Osteocyte (in vitro differentiated cells): ENCODE results near the gene SLC4A1. TPM values are rescaled to one million over a fixed set of nuclear protein-coding genes. Genes with fewer than 3 reads are reported as not detected.

Experiments
- DNase-seq: peaks from one replicate; pipeline ENCODE4 v3.0.0; 2021; ENCODE audit warnings: mixed read lengths; ENCODE audit not compliant: unreplicated experiment; ENCODE audit errors: extremely low spot score
- H3K27ac Mint-ChIP-seq: one replicate; pipeline ENCODE4 v1.8.0; 2021; ENCODE audit warnings: mild to moderate bottlenecking, mixed read lengths; ENCODE audit not compliant: unreplicated experiment
- H3K27me3 Mint-ChIP-seq: one replicate; pipeline ENCODE4 v1.8.0; 2021; ENCODE audit warnings: mixed read lengths; ENCODE audit not compliant: unreplicated experiment
- H3K36me3 Mint-ChIP-seq: one replicate; pipeline ENCODE4 v1.8.0; 2021; ENCODE audit warnings: mixed read lengths; ENCODE audit not compliant: unreplicated experiment
- H3K4me1 Mint-ChIP-seq: one replicate; pipeline ENCODE4 v1.8.0; 2021; ENCODE audit warnings: mixed read lengths; ENCODE audit not compliant: unreplicated experiment
- H3K4me3 Mint-ChIP-seq: one replicate; pipeline ENCODE4 v1.8.0; 2021; ENCODE audit warnings: mild to moderate bottlenecking, moderate library complexity, mixed read lengths; ENCODE audit not compliant: unreplicated experiment
- H3K9me3 Mint-ChIP-seq: one replicate; pipeline ENCODE4 v1.8.0; 2021; ENCODE audit warnings: mixed read lengths; ENCODE audit not compliant: unreplicated experiment
- total RNA-seq: library from RNA; stranded (reverse); gene quantifications from 2 replicates; pipeline ENCODE4 v1.2.1, GENCODE V29; 2021
- TF ChIP-seq, protein P1 (sequence below): fragments of 200-600 bp; sonication (generic); IDR thresholded peaks from 2 replicates; pipeline ENCODE4 v1.5.0; 2021; ENCODE audit warnings: antibody characterized with exemption, mild to moderate bottlenecking, moderate library complexity

SLC4A1 gene
- total RNA-seq, 1 donor from 2014 or later = not detected

DNA sequence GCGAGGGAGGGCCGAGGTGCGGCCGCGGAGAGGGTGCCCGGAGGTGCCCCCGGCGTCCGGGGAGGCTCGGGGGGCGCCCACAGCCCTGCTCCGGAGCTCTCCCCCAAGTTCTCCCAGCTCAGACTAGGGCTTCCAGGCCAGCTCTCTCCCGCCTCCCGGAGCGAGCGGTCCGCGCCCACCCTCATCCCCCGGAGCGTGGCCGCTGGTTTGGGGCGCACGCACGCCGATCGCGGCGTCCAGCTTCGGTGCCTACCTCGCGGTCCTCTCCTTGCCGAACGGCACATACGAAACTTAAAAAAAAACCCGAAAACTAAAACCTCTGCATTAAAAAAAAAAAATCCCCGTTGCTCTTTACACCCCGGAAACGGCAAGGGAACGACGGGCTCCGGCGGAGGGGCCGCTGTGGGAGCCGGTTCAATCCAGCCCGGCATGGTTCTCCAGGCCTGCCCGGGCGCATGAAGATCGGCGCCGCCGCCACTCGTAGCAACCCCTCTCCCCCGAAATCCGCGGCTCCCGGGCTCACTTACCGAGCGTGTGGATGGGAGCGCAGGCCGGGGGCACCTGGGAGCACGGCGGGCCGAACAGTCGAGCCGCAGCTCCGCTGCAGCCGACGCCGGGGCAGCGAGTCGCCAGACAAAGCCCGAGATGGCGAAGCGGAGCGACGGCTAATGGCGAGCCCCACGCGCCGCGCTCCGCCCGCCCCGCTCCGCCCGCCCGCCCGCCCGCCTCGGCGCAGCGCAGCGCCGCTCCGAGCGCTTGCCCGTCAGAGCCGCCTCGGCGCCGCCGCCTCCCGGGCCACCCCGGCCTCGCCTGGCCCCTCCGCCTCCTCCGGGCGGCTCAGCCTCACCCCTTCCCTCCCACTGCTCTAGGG is 47.5 kb downstream of the SLC4A1 start:
- no peak for DNase-seq
- H3K9me3 Mint-ChIP-seq = no peaks in the 10 kb centered on the region
- H3K27ac Mint-ChIP-seq = peak overlapping the region; percentile 97

DNA sequence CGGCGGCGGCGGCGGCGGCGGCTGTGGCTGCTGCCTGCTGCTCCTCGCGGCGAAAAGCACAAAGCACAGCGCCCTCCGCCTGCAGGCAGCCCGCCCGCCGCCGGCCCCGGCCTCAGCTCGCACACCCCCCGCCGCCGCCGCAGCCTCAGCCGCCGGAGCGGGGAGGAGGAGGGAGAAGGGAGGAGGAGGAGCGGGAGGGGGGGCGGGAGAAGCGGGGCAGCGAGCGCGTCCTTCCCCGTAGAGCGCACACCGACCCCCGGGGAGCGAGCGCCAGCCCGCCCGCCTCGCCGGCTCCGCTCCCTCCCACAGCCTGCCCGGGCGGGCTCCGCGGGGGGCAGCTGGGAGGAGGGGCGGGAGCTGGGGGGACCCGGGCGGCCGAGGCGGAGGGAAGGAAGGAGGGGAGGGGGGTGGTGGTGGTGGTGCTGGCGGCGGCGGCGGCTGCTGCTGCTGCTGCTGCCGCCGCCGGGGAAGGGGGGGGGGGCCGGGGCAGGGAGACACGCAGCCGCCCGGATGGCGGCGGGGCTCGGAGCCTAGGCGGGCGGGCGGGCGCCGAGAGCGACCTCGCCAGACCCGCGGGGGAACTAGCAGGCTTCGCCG is 48.2 kb downstream of the SLC4A1 start, which contains the start of gene UBTF:
UBTF (minus strand) TSS at position 60 of the 597 bp plus-strand sequence. CDS start 1,446 bp downstream, outside the sequence.
- peak within 1 kb of the TSS; percentile 96 for H3K27ac Mint-ChIP-seq
- no peaks in the 10 kb centered on the region for H3K9me3 Mint-ChIP-seq
- H3K27me3 Mint-ChIP-seq = no peaks in the 10 kb centered on the region
- TF ChIP-seq, protein P1, sequence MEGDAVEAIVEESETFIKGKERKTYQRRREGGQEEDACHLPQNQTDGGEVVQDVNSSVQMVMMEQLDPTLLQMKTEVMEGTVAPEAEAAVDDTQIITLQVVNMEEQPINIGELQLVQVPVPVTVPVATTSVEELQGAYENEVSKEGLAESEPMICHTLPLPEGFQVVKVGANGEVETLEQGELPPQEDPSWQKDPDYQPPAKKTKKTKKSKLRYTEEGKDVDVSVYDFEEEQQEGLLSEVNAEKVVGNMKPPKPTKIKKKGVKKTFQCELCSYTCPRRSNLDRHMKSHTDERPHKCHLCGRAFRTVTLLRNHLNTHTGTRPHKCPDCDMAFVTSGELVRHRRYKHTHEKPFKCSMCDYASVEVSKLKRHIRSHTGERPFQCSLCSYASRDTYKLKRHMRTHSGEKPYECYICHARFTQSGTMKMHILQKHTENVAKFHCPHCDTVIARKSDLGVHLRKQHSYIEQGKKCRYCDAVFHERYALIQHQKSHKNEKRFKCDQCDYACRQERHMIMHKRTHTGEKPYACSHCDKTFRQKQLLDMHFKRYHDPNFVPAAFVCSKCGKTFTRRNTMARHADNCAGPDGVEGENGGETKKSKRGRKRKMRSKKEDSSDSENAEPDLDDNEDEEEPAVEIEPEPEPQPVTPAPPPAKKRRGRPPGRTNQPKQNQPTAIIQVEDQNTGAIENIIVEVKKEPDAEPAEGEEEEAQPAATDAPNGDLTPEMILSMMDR = no peak
- H3K4me3 Mint-ChIP-seq = peak within 1 kb of the TSS; percentile 92
- H3K36me3 Mint-ChIP-seq = peaks cover 13% of the 10 kb centered on the region
- DNase-seq = peak; percentile 91
- H3K4me1 Mint-ChIP-seq = peaks cover 30% of the 10 kb centered on the region

More for the DNA sequence above, 47.5 kb downstream of the SLC4A1 start:
- Mint-ChIP-seq H3K27me3 (no peaks in the 10 kb centered on the region), H3K4me3 (peak overlapping the region; percentile 92), H3K4me1 (peaks cover 30% of the 10 kb centered on the region), H3K36me3 (peaks cover 8% of the 10 kb centered on the region)
- TF ChIP-seq, protein P1 = peak; percentile 6

DNA sequence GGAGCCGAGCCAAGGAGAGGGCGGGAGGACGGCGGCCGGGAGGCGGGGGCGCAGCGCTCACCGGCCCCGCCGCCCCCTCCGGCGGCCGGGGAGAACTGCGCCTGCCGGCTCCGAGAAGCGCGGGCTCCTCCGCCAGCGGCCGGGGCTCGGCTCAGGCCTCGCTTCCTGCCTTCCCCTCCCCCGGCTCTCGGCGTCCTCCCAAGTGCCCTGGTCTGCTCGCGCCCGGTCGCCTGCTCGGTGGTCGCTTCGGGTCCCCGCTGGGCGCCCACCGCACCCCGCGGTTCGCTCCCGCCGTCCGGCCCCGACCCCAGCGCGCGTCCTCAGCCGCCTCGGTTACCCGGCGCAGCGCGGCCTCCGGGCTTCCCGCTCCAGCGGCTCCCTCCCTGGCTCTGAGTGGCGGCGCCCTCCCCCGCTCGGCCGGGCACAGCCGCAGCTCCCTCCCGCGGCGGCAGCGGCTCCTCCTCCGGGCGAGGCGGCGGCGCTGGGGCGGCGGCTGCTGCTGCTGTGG is 48.8 kb downstream of the SLC4A1 start:
- Mint-ChIP-seq H3K27ac (no peak overlapping the region), H3K9me3 (no peaks in the 10 kb centered on the region), H3K36me3 (peaks cover 17% of the 10 kb centered on the region), H3K4me3 (no peak overlapping the region), H3K27me3 (no peaks in the 10 kb centered on the region), H3K4me1 (peaks cover 30% of the 10 kb centered on the region)
- TF ChIP-seq, protein P1 = peak; percentile 48
- DNase-seq = peak; percentile 89

DNA sequence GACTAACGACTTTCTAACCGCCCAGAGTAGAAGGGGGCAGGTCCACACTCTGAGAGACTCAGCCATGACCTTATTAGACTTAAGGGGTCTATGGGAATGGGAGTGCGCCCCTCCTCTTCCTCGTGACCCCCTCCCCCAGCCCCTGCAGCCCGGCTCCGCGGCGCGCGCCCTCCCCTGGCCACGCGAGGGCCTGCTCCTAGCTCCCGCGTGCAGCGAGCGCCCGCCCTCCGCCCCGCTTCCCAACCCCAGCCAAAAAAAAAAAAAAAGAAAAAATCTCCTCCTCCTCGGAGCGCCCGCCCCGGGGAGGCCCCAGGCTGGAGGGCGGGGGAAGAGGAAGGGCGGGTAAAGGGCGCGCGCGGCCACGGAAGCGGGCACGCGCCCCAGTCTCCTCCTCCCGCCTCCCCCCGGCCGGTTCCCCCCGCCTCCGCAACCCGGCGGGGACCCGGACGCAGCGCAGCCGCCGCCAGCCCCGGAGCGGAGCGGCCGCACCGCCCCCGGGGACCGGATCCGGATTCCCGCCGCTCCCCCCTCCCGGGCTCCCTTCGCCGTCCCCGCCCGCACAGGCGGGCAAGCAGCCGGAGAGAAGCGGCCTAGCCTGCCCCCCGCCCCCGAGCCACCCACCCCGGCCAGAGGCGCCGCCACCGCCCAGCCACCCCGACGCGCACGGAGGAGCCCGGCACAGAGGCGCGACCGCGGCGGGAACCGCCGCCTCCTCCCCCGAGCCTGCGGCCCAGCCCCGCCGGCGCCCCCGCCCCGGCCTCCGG is 49.4 kb downstream of the SLC4A1 start:
- TF ChIP-seq, protein P1 = peak; percentile 70
- peaks cover 30% of the 10 kb centered on the region for H3K4me1 Mint-ChIP-seq
- H3K27me3 Mint-ChIP-seq = no peaks in the 10 kb centered on the region
- H3K27ac Mint-ChIP-seq = peak overlapping the region; percentile 55
- peak; percentile 96 for DNase-seq
- peaks cover 23% of the 10 kb centered on the region for H3K36me3 Mint-ChIP-seq
- H3K9me3 Mint-ChIP-seq = no peaks in the 10 kb centered on the region
- H3K4me3 Mint-ChIP-seq = peak overlapping the region; percentile 68
